GM12801 (cell line): ENCODE measurements around the gene AIFM2.

Experiments used
- CTCF ChIP-seq: IDR thresholded peaks from one replicate; pipeline ENCODE4 v1.5.1; 2011; ENCODE audit warnings: control low read depth; ENCODE audit not compliant: insufficient read length; ENCODE audit errors: extremely low read depth

AIFM2 gene

GRCh38 chr10:70124415-70124814, 8.2 kb downstream of the AIFM2 start:
- TF ChIP-seq CTCF, result no peak

- TF ChIP-seq CTCF, result no peak
These were observed 8.8 kb downstream of the AIFM2 start for GRCh38 chr10:70123817-70124216.

- no peak for TF ChIP-seq CTCF
These were observed 9.9 kb downstream of the AIFM2 start for GRCh38 chr10:70122742-70123141.

- TF ChIP-seq CTCF, result no peak
These were observed 11.2 kb downstream of the AIFM2 start for GRCh38 chr10:70121281-70121949.

GRCh38 chr10:70120417-70120816, 12.2 kb downstream of the AIFM2 start:
- no peak for TF ChIP-seq CTCF

GRCh38 chr10:70119623-70120022, 13.0 kb downstream of the AIFM2 start:
- TF ChIP-seq CTCF, result no peak

- TF ChIP-seq CTCF, result no peak
These were observed 13.4 kb downstream of the AIFM2 start for GRCh38 chr10:70119197-70119596.

GRCh38 chr10:70118196-70118595, 14.4 kb downstream of the AIFM2 start:
- TF ChIP-seq CTCF, result no peak
